IMR-90 (cell line): Measurements from ENCODE around the gene RARRES2.

Experiments
- CEBPB ChIP-seq: IDR thresholded peaks from 2 replicates; pipeline ENCODE4 v1.6.1; 2012; ENCODE audit warnings: low read depth, low read length, improper control_type of control experiment
- CHD1 ChIP-seq: IDR thresholded peaks from 2 replicates; pipeline ENCODE4 v1.6.1; 2012; ENCODE audit warnings: low read depth, low read length, improper control_type of control experiment
- FOS ChIP-seq: fragments of 150-350 bp; IDR thresholded peaks from 2 replicates; pipeline ENCODE4 v1.6.1; 2016; ENCODE audit warnings: low read depth, low read length
- MAFK ChIP-seq: IDR thresholded peaks from 2 replicates; pipeline ENCODE4 v1.6.1; 2012; ENCODE audit warnings: low read depth, low read length, improper control_type of control experiment
- MAZ ChIP-seq: IDR thresholded peaks from 2 replicates; pipeline ENCODE4 v1.6.1; 2012; ENCODE audit warnings: low read depth, mild to moderate bottlenecking, low read length, improper control_type of control experiment, moderate library complexity, borderline replicate concordance
- MXI1 ChIP-seq: IDR thresholded peaks from 2 replicates; pipeline ENCODE4 v1.6.1; 2012; ENCODE audit warnings: low read depth, mild to moderate bottlenecking, low read length, moderate library complexity, borderline replicate concordance
- NFE2L2 ChIP-seq: fragments of 150-350 bp; IDR thresholded peaks from 2 replicates; pipeline ENCODE4 v1.6.1; 2016; ENCODE audit warnings: low read depth, mild to moderate bottlenecking, low read length
- POLR2A ChIP-seq: IDR thresholded peaks from 2 replicates; pipeline ENCODE4 v1.6.1; 2012; ENCODE audit warnings: mild to moderate bottlenecking, low read depth, low read length
- RAD21 ChIP-seq: IDR thresholded peaks from 2 replicates; pipeline ENCODE4 v1.6.1; 2012; ENCODE audit warnings: low read length, improper control_type of control experiment
- RCOR1 ChIP-seq: IDR thresholded peaks from 2 replicates; pipeline ENCODE4 v1.6.1; 2012; ENCODE audit warnings: mild to moderate bottlenecking, low read length, improper control_type of control experiment; ENCODE audit not compliant: insufficient replicate concordance
- RFX5 ChIP-seq: IDR thresholded peaks from 2 replicates; pipeline ENCODE4 v1.8.0; 2012; ENCODE audit warnings: low read depth, mild to moderate bottlenecking, low read length, moderate library complexity
- SMC3 ChIP-seq: fragments of 150-350 bp; IDR thresholded peaks from 2 replicates; pipeline ENCODE4 v1.6.1; 2016; ENCODE audit warnings: low read depth, mild to moderate bottlenecking, antibody characterized with exemption, low read length, moderate library complexity
- TF ChIP-seq, protein P1 (sequence below): conservative IDR thresholded peaks from 2 replicates; pipeline ENCODE4 v1.5.1; 2012; ENCODE audit warnings: mild to moderate bottlenecking, low read depth, low read length, improper control_type of control experiment
- TF ChIP-seq, protein P2 (sequence below): fragments of 150-350 bp; IDR thresholded peaks from 2 replicates; pipeline ENCODE4 v1.6.1; 2017; ENCODE audit warnings: mild to moderate bottlenecking, antibody characterized with exemption, low read length, low read depth

DNA sequence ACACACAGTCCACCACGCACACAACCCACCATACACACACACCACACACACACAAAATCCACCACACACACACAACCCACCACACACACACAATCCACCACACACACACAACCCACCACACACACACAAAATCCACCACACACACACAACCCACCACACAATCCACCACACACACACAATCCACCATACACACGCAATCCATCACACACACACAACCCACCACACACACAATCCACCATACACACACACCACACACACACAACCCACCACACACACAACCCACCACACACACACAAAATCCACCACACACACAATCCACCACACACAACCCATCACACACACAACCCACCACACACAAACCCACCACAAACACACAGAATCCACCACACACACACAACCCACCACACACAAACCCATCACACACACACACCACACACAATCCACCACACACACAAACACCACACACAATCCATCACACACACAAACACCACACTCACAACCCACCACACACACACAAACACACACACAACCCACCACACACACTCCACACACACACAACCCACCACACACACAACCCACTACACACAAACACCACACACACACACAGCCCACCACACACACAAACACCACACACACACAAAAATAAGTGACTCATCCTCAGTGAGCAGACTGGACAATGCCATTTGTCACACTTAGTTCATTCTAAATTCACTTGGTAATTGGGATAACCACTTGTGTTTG lies 18.4 kb upstream of the RARRES2 start:
- TF ChIP-seq, protein P1, sequence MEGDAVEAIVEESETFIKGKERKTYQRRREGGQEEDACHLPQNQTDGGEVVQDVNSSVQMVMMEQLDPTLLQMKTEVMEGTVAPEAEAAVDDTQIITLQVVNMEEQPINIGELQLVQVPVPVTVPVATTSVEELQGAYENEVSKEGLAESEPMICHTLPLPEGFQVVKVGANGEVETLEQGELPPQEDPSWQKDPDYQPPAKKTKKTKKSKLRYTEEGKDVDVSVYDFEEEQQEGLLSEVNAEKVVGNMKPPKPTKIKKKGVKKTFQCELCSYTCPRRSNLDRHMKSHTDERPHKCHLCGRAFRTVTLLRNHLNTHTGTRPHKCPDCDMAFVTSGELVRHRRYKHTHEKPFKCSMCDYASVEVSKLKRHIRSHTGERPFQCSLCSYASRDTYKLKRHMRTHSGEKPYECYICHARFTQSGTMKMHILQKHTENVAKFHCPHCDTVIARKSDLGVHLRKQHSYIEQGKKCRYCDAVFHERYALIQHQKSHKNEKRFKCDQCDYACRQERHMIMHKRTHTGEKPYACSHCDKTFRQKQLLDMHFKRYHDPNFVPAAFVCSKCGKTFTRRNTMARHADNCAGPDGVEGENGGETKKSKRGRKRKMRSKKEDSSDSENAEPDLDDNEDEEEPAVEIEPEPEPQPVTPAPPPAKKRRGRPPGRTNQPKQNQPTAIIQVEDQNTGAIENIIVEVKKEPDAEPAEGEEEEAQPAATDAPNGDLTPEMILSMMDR, result no peak
- no peak for TF ChIP-seq POLR2A
- TF ChIP-seq, protein P2, sequence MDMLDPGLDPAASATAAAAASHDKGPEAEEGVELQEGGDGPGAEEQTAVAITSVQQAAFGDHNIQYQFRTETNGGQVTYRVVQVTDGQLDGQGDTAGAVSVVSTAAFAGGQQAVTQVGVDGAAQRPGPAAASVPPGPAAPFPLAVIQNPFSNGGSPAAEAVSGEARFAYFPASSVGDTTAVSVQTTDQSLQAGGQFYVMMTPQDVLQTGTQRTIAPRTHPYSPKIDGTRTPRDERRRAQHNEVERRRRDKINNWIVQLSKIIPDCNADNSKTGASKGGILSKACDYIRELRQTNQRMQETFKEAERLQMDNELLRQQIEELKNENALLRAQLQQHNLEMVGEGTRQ, result no peak
- no peak for TF ChIP-seq MXI1
- no peak for TF ChIP-seq MAZ
- TF ChIP-seq FOS, result 0 out of 2 replicates have a peak, but pooled peaks have one; percentile 4
- no peak for TF ChIP-seq MAFK
- no peak for TF ChIP-seq RAD21
- TF ChIP-seq RCOR1, result no peak
- no peak for TF ChIP-seq CHD1
- no peak for TF ChIP-seq RFX5
- no peak for TF ChIP-seq SMC3
- TF ChIP-seq CEBPB, result no peak
- no peak for TF ChIP-seq NFE2L2
